HG03342 (cell line): ENCODE results near the gene PON1.

Experiments used
- ATAC-seq: cut with Tn5 transposase; IDR thresholded peaks from one replicate; pipeline ENCODE4 v1.9.1; 2021; ENCODE audit warnings: mild to moderate bottlenecking, moderate library complexity; ENCODE audit not compliant: unreplicated experiment

PON1 gene

GRCh38 chr7:95324431-95324830 is at the start of gene PON1:
TSS of gene PON1 (minus strand) at chr7:95324532. CDS start at chr7:95324475, 57 bp downstream.
- peak; percentile 61 for ATAC-seq

GRCh38 chr7:95373323-95373722 is 49.0 kb upstream of the PON1 start:
- no peak for ATAC-seq

GRCh38 chr7:95368235-95368634 is 43.9 kb upstream of the PON1 start:
- ATAC-seq: no peak

- ATAC-seq: no peak
Measured at GRCh38 chr7:95367606-95368005, 43.3 kb upstream of the PON1 start.

- ATAC-seq: no peak
Measured at GRCh38 chr7:95365151-95365550, 40.8 kb upstream of the PON1 start.

GRCh38 chr7:95357623-95358022 is 33.3 kb upstream of the PON1 start:
- ATAC-seq: no peak

GRCh38 chr7:95342642-95343307 is 18.4 kb upstream of the PON1 start:
- no peak for ATAC-seq

- ATAC-seq: no peak
Measured at GRCh38 chr7:95342029-95342428, 17.7 kb upstream of the PON1 start.

GRCh38 chr7:95340491-95340890 is 16.2 kb upstream of the PON1 start:
- ATAC-seq: no peak

- no peak for ATAC-seq
Measured at GRCh38 chr7:95338832-95339231, 14.5 kb upstream of the PON1 start.

GRCh38 chr7:95335093-95335492 is 10.8 kb upstream of the PON1 start:
- no peak for ATAC-seq

- ATAC-seq: no peak
Measured at GRCh38 chr7:95334447-95334846, 10.1 kb upstream of the PON1 start.

- ATAC-seq: peak; percentile 22
Measured at GRCh38 chr7:95330961-95331337, 6.6 kb upstream of the PON1 start.

GRCh38 chr7:95330204-95330960 is 6.0 kb upstream of the PON1 start:
- ATAC-seq: peak; percentile 97

- no peak for ATAC-seq
Measured at GRCh38 chr7:95327356-95327755, 3.0 kb upstream of the PON1 start.

- ATAC-seq: no peak
Measured at GRCh38 chr7:95323410-95324129, 762 bp downstream of the PON1 start.

- ATAC-seq: no peak
Measured at GRCh38 chr7:95322854-95323253, 1.5 kb downstream of the PON1 start.

- ATAC-seq: no peak
Measured at GRCh38 chr7:95322396-95322795, 1.9 kb downstream of the PON1 start.

GRCh38 chr7:95321720-95322119 is 2.6 kb downstream of the PON1 start:
- ATAC-seq: no peak

GRCh38 chr7:95320651-95321050 is 3.7 kb downstream of the PON1 start:
- ATAC-seq: no peak

- no peak for ATAC-seq
Measured at GRCh38 chr7:95319570-95319969, 4.8 kb downstream of the PON1 start.
